ENCODE results near the gene LPAR1.

Gene LPAR1

DNA sequence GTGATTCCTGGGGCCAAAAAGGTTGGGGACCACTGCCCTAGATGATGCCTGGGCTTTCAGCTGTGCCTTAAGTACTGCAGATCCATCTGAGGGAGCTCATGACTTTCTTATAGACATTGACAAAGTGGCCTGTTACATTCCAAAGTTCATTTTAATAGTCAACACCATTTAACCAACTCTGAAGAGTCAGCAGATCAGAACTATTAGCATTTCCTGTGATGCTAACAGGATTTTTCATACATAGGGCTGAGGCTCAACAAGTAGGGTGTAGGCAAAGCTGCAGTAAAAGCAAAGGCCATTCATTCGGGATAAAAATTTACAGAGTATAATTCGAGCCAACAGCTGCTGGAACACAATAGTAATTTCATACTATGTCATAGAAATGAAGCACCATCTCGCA is 105.4 kb downstream of the LPAR1 start:
- Histone ChIP-seq H3K9me3 (ENCODE audit: low read length) (no peaks in the 10 kb centered on the region), H3K27ac (ENCODE audit: low read depth, low read length) (no peak overlapping the region), H3K4me3 (ENCODE audit: low read depth in 1 of 2, low read length in 2 of 2) (no peak overlapping the region), H3K36me3 (ENCODE audit: insufficient read depth, low read length) (no peaks in the 10 kb centered on the region), H3K4me1 (ENCODE audit: insufficient read depth, low read length) (peaks cover 29% of the 10 kb centered on the region), H3K27me3 (ENCODE audit: control insufficient read depth in 1 of 2, insufficient read depth in 2 of 2, low read length in 2 of 2) (no peaks in the 10 kb centered on the region), H3K9ac (ENCODE audit: low read length) (no peak overlapping the region)

DNA sequence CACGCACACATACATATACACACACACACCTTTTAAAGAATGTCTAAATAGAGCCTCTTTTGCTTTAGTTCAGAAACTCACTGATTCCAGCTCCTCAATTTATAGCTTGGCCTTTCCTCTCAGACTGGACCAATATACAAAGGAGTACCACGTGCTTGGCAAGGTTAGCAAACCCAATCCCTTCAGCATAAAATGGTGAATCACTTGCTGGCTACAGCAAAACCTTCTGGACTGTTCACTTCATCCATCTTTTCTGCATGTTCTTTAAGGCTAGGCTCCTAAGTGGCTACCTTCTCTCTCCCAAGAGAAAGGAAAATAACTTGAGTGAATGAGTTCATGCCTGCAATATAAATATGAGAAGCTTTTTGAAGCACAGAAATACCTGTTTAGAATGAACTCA is 109.7 kb downstream of the LPAR1 start:
- Histone ChIP-seq H3K27ac (ENCODE audit: low read depth, low read length) (no peak overlapping the region), H3K4me3 (ENCODE audit: low read depth in 1 of 2, low read length in 2 of 2) (no peak overlapping the region), H3K9me3 (ENCODE audit: low read length) (no peaks in the 10 kb centered on the region), H3K27me3 (ENCODE audit: control insufficient read depth in 1 of 2, insufficient read depth in 2 of 2, low read length in 2 of 2) (no peaks in the 10 kb centered on the region), H3K4me1 (ENCODE audit: insufficient read depth, low read length) (peaks cover 10% of the 10 kb centered on the region), H3K36me3 (ENCODE audit: insufficient read depth, low read length) (no peaks in the 10 kb centered on the region), H3K9ac (ENCODE audit: low read length) (no peak overlapping the region)

DNA sequence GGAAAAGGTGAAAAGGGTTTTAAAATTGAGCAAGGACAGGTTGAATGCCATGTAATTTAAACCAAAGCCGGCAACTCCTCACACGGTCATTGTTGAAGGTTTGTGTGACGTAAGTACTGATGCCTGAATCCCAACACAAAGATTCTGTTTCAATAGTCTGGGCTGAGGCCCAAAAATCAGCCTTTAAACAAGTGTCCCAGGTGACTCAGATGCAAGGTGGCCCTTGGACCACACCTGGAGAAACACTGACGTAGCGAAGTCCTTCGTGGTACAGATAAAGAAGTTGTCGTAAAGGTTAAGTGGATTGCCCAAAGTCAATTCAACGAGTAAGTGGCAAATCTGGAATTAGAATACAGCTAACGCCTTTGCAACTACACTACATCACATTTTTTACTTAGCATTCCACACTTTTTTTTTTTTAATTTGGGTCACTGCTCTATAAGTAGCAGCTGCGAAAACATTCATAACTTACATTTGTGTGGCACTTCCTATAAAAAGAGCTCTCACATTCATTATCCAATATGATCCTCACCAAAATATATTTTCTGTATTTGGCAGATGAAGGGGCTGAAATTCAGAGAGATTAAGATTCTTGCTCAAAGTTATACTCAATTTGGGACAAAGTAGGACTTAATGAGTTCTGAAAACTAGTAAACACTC is 111.3 kb downstream of the LPAR1 start:
- Histone ChIP-seq H3K9ac (ENCODE audit: low read length) (no peak overlapping the region), H3K9me3 (ENCODE audit: low read length) (no peaks in the 10 kb centered on the region), H3K27ac (ENCODE audit: low read depth, low read length) (no peak overlapping the region), H3K4me1 (ENCODE audit: insufficient read depth, low read length) (peaks cover 10% of the 10 kb centered on the region), H3K4me3 (ENCODE audit: low read depth in 1 of 2, low read length in 2 of 2) (no peak overlapping the region), H3K36me3 (ENCODE audit: insufficient read depth, low read length) (no peaks in the 10 kb centered on the region), H3K27me3 (ENCODE audit: control insufficient read depth in 1 of 2, insufficient read depth in 2 of 2, low read length in 2 of 2) (no peaks in the 10 kb centered on the region)

DNA sequence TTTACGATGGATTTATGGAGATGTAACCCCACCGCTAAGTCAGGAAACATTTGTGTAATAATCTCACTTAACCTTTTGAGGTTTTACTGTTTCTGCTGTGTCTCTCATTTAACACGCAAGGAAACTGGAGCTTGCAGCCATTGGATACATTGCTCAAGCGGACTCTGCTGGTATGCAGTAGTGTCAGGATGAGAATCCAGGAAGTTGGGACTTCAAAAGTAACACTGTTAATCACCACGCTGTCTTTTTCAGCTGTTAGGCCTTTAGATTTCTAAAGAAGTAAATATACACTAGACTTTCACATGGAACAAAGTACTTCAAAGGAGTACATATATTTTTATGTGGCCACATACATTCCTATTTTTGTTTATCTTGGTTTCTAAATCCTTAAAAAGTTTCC is 114.7 kb downstream of the LPAR1 start:
- H3K4me1 ChIP-seq (ENCODE audit: insufficient read depth, low read length) = peaks cover 15% of the 10 kb centered on the region
- no peak overlapping the region for H3K9ac ChIP-seq (ENCODE audit: low read length)
- no peaks in the 10 kb centered on the region for H3K27me3 ChIP-seq (ENCODE audit: control insufficient read depth in 1 of 2, insufficient read depth in 2 of 2, low read length in 2 of 2)
- no peaks in the 10 kb centered on the region for H3K9me3 ChIP-seq (ENCODE audit: low read length)
- H3K4me3 ChIP-seq (ENCODE audit: low read depth in 1 of 2, low read length in 2 of 2) = no peak overlapping the region
- no peaks in the 10 kb centered on the region for H3K36me3 ChIP-seq (ENCODE audit: insufficient read depth, low read length)
- no peak overlapping the region for H3K27ac ChIP-seq (ENCODE audit: low read depth, low read length)

DNA sequence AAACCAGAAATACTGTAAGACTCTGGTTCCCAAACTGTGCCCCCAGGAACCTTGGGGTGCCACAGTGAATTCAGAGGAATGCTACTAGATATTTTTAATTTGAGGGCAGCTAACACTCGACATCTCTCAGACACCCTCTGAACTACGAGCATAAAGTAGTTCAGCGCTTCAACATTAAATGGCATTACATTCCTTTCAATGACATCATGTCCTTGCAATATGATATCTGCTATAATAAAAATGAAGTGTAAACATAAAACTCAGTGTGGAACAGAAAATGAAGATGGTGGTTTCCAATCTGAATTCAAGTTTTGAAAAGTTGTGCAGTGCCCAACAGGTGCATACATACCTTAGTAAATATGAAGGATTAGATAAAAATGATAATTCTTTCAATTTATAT is 116.1 kb downstream of the LPAR1 start:
- Histone ChIP-seq H3K27ac (ENCODE audit: low read depth, low read length) (no peak overlapping the region), H3K9ac (ENCODE audit: low read length) (no peak overlapping the region), H3K4me3 (ENCODE audit: low read depth in 1 of 2, low read length in 2 of 2) (no peak overlapping the region), H3K9me3 (ENCODE audit: low read length) (no peaks in the 10 kb centered on the region), H3K36me3 (ENCODE audit: insufficient read depth, low read length) (no peaks in the 10 kb centered on the region), H3K4me1 (ENCODE audit: insufficient read depth, low read length) (peaks cover 10% of the 10 kb centered on the region), H3K27me3 (ENCODE audit: control insufficient read depth in 1 of 2, insufficient read depth in 2 of 2, low read length in 2 of 2) (no peaks in the 10 kb centered on the region)

DNA sequence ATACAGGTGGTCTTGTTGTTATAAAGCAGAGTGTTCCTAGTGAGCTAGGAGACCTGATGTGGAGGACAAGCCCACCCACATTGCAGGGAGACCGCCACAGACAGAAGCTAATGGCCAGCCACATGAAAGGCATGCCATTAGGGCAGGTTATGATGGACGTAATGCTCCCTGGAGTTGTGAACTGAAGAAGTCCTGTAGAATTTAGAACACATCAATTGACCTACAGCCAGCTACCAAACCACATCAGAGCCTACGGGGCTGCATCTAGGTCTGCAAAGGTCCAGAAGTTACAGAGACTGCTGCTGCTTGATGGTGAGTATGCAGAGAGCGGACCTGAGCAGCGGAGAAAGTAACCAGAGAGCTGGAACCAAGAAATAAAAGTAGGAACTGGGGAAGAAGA is 116.6 kb downstream of the LPAR1 start:
- Histone ChIP-seq H3K4me3 (ENCODE audit: low read depth in 1 of 2, low read length in 2 of 2) (no peak overlapping the region), H3K9me3 (ENCODE audit: low read length) (no peaks in the 10 kb centered on the region), H3K27me3 (ENCODE audit: control insufficient read depth in 1 of 2, insufficient read depth in 2 of 2, low read length in 2 of 2) (no peaks in the 10 kb centered on the region), H3K27ac (ENCODE audit: low read depth, low read length) (no peak overlapping the region), H3K4me1 (ENCODE audit: insufficient read depth, low read length) (peaks cover 10% of the 10 kb centered on the region), H3K36me3 (ENCODE audit: insufficient read depth, low read length) (no peaks in the 10 kb centered on the region), H3K9ac (ENCODE audit: low read length) (no peak overlapping the region)

DNA sequence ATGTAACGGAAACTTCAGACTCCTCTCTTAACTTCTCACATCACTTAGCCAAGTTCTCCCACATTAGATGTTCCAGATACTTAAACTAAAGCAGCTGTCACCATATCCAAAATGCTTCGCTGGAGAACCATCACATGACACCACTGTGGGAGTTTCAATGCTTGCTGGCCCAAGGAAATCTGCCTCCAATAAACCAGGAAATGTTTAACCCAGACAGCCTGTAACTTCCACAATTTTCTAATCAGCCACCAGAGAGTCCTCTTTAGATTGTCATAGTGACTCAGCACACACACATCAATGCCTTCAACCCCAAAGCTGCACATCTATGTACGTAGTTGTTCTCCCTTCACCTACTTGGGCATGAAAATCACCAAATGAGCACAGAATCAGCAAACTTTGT is 118.7 kb downstream of the LPAR1 start:
- H3K27me3 ChIP-seq (ENCODE audit: control insufficient read depth in 1 of 2, insufficient read depth in 2 of 2, low read length in 2 of 2) = no peaks in the 10 kb centered on the region
- H3K4me1 ChIP-seq (ENCODE audit: insufficient read depth, low read length) = peaks cover 10% of the 10 kb centered on the region
- no peak overlapping the region for H3K27ac ChIP-seq (ENCODE audit: low read depth, low read length)
- H3K4me3 ChIP-seq (ENCODE audit: low read depth in 1 of 2, low read length in 2 of 2) = no peak overlapping the region
- H3K9ac ChIP-seq (ENCODE audit: low read length) = no peak overlapping the region
- no peaks in the 10 kb centered on the region for H3K9me3 ChIP-seq (ENCODE audit: low read length)
- H3K36me3 ChIP-seq (ENCODE audit: insufficient read depth, low read length) = no peaks in the 10 kb centered on the region

DNA sequence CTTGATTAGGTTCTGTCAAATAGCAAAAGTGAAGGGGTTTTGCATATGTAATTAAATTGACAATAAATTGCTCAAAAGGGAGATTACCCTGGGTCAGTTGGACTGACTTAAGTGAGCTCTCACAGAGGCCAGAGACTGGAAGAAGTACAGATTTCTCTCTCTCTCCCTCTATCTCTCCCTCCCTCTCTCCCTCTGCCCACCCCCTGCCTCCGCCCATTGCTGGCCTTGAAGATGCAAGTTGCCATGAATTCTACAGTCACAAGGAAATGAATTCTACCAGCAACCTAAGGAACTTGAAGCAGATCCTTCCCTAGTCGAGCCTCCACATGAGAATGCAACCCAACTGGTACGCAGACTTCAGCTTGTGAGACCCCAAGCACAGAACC is 119.2 kb downstream of the LPAR1 start:
- no peaks in the 10 kb centered on the region for H3K27me3 ChIP-seq (ENCODE audit: control insufficient read depth in 1 of 2, insufficient read depth in 2 of 2, low read length in 2 of 2)
- H3K4me1 ChIP-seq (ENCODE audit: insufficient read depth, low read length) = peaks cover 10% of the 10 kb centered on the region
- H3K9ac ChIP-seq (ENCODE audit: low read length) = no peak overlapping the region
- no peaks in the 10 kb centered on the region for H3K9me3 ChIP-seq (ENCODE audit: low read length)
- H3K27ac ChIP-seq (ENCODE audit: low read depth, low read length) = no peak overlapping the region
- no peaks in the 10 kb centered on the region for H3K36me3 ChIP-seq (ENCODE audit: insufficient read depth, low read length)
- no peak overlapping the region for H3K4me3 ChIP-seq (ENCODE audit: low read depth in 1 of 2, low read length in 2 of 2)

DNA sequence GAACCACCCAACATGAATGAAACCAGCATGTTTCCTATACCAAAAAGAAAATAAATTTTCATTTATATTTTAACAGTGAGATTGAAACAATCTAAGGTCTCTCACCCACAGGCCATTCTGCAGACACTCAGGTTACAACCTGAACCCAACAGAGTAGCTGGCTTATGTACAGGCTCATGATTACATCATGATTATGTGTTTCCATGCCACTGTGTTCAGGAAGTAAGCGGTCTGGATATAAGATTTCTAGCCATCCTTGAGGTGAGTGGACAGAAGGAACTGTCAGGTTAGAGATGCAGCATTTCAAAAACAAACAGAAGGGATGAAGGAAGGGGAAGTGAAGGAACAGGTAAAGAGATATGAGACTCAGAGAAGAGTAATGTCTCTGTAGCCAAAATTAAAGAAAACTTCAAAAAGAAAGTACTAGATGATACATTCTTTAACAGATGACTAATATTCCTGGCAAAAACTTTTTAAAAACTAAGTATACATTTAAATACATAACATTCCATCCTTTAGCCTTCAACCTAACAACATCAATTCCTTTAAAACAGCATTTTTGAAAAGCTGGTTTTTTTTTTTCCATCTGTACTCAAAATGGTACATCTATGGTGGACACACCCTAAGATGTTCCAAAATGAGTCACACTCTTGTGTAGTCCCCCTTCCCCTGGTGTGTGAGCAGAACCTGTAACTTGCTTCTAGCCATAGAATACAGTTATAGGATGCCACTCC is 119.8 kb downstream of the LPAR1 start:
- no peak overlapping the region for H3K27ac ChIP-seq (ENCODE audit: low read depth, low read length)

DNA sequence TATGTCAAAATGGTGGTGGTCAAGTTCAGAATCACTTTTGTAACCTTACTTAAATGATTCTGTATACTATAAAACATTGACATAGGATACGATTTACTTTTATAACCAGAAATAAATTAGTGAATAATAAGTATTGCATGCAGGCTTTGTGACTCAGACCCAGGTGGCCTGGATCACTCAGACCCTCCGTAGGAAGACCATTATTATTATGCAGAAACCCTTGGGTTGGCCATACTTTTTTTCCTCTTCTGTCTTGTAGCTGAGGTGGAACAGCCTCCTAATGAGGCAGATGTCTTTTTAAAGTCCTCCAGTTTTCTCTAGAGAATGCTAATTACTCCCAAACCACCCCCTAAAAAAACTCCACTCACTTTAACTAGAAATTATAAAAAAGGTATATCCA is 121.9 kb downstream of the LPAR1 start:
- H3K36me3 ChIP-seq (ENCODE audit: insufficient read depth, low read length) = no peaks in the 10 kb centered on the region
- H3K27me3 ChIP-seq (ENCODE audit: control insufficient read depth in 1 of 2, insufficient read depth in 2 of 2, low read length in 2 of 2) = no peaks in the 10 kb centered on the region
- H3K4me3 ChIP-seq (ENCODE audit: low read depth in 1 of 2, low read length in 2 of 2) = no peak overlapping the region
- H3K9ac ChIP-seq (ENCODE audit: low read length) = no peak overlapping the region
- no peak overlapping the region for H3K27ac ChIP-seq (ENCODE audit: low read depth, low read length)
- no peaks in the 10 kb centered on the region for H3K9me3 ChIP-seq (ENCODE audit: low read length)
- H3K4me1 ChIP-seq (ENCODE audit: insufficient read depth, low read length) = peaks cover 20% of the 10 kb centered on the region

More for the DNA sequence above, 119.8 kb downstream of the LPAR1 start:
- Histone ChIP-seq H3K9me3 (ENCODE audit: low read length) (no peaks in the 10 kb centered on the region), H3K9ac (ENCODE audit: low read length) (no peak overlapping the region), H3K27me3 (ENCODE audit: control insufficient read depth in 1 of 2, insufficient read depth in 2 of 2, low read length in 2 of 2) (no peaks in the 10 kb centered on the region), H3K4me1 (ENCODE audit: insufficient read depth, low read length) (peaks cover 10% of the 10 kb centered on the region), H3K36me3 (ENCODE audit: insufficient read depth, low read length) (no peaks in the 10 kb centered on the region), H3K4me3 (ENCODE audit: low read depth in 1 of 2, low read length in 2 of 2) (no peak overlapping the region)

DNA sequence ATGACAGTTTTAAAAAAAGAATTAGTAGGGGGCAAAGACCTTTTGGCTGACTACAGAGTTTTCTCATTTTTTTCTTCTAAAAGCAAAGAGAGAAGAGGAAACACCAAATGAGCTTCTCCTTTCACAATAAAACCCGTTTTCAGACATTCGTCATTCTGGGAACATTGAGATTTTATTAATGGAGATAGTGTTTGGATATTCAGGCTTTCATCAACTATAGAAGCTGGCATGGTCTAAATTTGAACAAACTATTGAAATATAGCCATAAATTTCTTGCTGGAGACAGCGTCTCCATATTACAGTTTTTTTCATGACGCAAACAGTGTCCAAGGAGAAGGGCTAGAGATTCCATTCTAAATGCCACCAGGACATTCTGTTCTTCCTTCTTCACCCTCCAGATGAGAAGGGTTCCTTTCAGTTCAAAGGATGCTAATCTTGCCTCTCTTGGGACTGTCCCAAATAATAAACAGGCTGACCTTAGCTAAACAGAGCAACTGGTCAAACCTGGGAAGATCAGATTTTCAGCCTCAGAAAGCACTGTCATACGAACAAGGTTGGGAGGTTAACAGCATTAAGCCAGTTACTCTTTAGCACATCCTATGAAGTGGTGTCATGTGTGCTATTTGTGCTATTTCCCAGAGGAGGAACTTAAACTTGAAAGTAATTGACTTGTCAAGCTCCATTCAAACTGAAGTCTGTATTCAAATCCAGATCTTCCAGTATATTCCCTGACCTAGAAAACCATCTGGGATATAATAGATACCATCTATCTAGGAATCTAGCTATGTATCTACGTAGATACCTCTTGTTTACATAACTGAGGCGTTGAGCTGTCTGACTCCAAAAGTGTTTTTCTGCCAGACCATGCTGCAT is 125.6 kb downstream of the LPAR1 start:
- Histone ChIP-seq H3K27ac (ENCODE audit: low read depth, low read length) (no peak overlapping the region), H3K9ac (ENCODE audit: low read length) (no peak overlapping the region), H3K36me3 (ENCODE audit: insufficient read depth, low read length) (no peaks in the 10 kb centered on the region), H3K27me3 (ENCODE audit: control insufficient read depth in 1 of 2, insufficient read depth in 2 of 2, low read length in 2 of 2) (no peaks in the 10 kb centered on the region), H3K4me3 (ENCODE audit: low read depth in 1 of 2, low read length in 2 of 2) (no peak overlapping the region), H3K4me1 (ENCODE audit: insufficient read depth, low read length) (peaks cover 10% of the 10 kb centered on the region), H3K9me3 (ENCODE audit: low read length) (no peaks in the 10 kb centered on the region)
